Fibroblast of skin of left quadriceps (primary cell): ENCODE data around the gene NPEPL1.
"Not testable (repeated sequence)": the region's sequence is repeated elsewhere in the genome, so short reads cannot be mapped to it uniquely, and the experiment has no call there.

Source experiments
- DNase-seq, 2 experiments: peaks; one replicate each; pipeline ENCODE4 v3.0.0-alpha.2; 2013; ENCODE audit warnings: low read depth in 2 of 2

Gene NPEPL1, protein sequence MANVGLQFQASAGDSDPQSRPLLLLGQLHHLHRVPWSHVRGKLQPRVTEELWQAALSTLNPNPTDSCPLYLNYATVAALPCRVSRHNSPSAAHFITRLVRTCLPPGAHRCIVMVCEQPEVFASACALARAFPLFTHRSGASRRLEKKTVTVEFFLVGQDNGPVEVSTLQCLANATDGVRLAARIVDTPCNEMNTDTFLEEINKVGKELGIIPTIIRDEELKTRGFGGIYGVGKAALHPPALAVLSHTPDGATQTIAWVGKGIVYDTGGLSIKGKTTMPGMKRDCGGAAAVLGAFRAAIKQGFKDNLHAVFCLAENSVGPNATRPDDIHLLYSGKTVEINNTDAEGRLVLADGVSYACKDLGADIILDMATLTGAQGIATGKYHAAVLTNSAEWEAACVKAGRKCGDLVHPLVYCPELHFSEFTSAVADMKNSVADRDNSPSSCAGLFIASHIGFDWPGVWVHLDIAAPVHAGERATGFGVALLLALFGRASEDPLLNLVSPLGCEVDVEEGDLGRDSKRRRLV

DNA sequence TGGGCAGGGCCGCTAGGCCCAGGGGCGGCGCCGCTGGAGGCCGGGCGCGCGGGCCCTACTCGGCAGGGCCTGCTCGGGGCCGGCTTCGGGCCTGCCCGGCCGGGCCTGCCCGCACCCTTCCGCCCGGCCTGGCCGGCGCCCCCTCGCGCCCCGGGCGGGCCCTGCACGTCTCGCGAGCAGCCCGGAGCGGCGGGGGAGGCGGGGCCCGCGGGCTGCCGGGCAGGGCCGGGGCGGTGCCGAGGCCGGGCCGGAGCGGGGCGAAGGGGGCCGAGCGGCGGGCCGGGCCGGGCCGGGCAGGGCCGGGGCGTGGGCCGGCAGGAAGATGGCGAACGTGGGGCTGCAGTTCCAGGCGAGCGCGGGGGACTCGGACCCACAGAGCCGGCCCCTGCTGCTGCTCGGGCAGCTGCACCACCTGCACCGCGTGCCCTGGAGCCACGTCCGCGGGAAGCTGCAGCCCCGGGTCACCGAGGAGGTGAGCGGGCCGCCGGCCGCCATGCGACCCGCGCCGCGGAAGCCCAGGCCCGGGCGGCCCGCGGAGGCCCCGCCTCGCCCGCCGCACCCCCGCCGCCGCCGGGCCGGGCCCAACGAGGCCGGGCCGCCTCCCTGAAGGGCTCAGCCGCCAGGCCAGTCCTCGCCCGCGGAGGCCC lies at the start of gene NPEPL1:
NPEPL1 (plus strand) TSS at position 222 of the 647 bp plus-strand sequence; CDS start at position 323, 101 bp downstream.
- DNase-seq: peak; percentile 20 to 34

DNA sequence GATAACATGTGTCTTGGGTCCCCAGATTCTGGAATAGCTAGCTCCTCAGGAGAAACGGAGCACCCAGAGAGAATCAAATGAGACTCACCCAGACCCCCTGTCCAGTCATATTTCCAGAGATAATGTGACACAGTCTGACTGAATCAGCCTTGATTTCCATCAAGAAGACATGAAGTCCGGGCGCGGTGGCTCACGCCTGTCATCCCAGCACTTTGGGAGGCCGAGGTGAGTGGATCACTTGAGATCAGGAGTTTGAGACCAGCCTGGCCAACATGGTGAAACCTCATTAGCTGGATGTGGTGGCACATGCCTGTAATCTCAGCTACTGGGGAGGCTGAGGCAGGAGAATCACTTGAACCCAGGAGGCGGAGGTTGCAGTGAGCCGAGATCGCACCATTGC lies 49.7 kb upstream of the NPEPL1 start:
- DNase-seq: not testable (repeated sequence)

GRCh38 chr20:58645412-58645968 lies 47.1 kb upstream of the NPEPL1 start:
- no peak for DNase-seq

DNA sequence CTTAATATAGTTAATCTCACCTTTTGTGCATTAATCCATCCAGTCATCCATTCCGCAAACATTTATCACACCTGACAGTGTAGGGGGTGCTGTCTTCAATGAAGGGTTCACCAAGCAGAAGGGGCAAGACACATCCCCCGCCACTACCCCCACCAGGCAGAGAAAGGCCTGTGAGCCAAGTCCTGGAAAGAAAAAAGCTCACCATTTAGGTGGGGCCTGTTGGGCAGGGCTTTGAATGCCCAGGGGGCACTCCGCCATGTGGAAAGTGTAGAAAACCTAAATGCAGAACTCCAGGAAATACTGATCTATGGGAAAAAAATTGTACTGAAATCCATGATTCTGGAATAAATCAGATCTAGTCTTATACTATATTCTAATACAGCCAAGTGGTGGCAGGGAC lies 46.3 kb upstream of the NPEPL1 start:
- DNase-seq: no peak

DNA sequence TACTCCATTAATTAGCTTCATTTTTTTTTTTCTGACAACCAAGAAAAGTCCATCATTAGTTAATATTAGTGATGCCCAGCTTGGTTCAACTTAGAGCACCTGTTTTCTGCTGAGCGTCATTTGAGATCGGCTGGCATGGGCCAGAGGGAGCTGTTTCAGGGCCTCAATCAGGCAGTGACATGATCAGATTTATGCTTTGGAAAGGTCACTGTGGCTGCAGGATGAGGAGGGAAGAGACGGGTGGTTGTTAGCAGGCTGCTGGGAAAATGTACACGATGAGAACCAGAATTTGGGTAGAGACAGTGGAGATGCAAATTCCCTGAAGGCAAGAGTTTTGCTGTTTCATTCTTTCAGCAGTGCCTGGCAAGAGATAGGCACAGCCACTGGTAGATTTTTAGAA lies 45.9 kb upstream of the NPEPL1 start:
- no peak for DNase-seq

DNA sequence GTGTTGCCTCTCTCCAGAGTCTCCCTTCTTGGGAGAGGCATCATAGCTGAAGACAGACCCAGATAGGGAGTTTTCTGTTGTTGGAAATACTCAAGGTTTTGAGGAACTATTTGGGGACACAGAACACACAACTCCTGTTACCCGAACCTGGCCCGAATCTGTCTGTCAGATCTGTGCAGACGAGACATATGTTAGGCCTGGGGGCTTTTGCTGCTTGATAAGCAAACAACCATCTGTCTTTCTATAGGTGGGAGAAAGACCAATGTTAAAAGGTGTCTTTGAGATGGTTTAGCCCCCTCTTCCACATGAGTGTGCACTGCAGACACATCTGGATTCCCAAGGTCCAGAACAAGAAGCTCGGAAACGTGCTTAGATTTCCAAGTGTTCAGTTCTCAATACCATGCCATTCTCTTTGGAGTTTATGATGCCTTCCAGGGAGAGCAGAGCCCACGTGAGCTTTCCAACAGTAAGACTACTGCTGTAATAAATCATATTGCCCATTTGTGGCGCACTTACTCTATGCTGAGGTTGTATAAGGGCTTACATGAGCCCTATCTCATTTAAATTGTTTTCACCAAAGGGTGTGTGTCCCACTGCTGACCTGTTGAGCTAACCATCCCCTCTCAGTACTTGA lies 45.3 kb upstream of the NPEPL1 start:
- DNase-seq: no peak

DNA sequence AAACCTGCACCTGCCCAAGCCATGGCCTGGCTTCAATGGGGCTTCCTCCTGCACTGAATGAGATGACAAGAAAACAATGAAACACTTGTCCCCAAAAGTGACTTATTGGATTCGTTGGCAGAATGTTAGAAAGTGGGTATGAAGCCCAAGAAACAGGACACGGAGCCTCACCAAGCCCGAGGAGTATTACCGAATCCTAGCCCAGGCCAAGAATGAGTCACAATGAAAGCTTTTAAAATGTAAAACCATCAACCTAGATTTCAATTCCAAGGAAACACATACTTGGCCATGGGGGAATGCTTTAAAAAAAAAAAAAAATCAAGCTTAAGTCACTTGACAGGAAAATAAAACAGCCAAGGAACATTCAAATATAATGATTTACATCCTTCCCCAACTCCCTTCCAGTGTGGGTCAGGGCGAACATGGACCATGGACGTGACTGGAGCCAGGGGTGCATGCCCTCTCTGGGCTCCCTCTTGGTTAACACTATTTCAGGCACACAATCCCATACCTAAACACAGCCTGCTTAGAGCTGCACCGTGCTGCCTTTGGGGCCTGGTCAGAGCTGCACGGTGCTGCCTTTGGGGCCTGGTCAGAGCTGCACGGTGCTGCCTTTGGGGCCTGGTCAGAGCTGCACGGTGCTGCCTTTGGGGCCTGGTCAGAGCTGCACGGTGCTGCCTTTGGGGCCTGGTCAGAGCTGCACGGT lies 44.7 kb upstream of the NPEPL1 start:
- no peak for DNase-seq

- not testable (repeated sequence) for DNase-seq
Measured at GRCh38 chr20:58648502-58648825, 44.1 kb upstream of the NPEPL1 start.

DNA sequence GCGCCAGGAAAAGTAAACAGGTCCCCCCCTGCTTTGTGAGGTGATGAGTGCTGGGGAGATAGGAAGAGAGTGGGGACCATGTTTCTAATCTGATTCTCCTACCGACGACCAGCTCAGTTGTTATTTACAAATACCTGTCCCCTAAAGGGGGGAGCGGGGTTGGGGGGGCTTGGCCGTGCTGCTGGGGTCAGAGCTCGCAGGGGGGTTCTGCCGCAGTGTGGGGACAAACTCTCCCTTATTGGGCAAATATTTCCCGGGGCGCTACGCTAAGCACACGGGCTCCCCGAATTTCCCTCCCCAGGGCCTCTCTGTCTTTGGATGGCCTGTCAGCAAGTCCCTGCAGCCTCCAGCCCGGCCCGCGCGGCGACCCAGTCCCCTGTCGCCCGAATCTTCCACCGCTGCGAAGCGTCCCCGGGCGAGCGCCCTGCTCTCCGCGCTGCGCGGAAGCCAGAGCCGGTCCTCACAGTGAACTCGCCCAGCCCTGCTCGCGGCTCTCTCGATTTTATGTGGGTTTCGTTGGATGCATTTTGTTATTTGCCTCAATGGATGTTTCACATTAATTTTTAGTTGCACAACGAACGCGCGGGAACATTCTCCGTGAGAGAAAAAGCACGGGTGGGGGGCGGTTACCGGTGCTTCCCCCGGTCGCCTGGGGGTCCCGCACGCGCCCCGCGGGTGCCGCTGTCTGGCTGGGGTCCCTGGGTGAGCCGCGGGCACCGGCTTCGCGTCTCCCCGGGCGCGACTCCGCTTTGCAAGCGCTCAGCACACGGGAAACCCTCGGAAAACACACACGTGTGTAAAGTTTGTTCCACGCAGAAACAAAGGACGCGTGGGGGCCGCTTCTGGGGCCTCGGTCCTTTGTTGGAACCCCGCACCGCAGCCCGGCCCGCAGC lies 43.1 kb upstream of the NPEPL1 start:
- no peak for DNase-seq

- no peak for DNase-seq
Measured at GRCh38 chr20:58650181-58650775, 42.3 kb upstream of the NPEPL1 start.

DNA sequence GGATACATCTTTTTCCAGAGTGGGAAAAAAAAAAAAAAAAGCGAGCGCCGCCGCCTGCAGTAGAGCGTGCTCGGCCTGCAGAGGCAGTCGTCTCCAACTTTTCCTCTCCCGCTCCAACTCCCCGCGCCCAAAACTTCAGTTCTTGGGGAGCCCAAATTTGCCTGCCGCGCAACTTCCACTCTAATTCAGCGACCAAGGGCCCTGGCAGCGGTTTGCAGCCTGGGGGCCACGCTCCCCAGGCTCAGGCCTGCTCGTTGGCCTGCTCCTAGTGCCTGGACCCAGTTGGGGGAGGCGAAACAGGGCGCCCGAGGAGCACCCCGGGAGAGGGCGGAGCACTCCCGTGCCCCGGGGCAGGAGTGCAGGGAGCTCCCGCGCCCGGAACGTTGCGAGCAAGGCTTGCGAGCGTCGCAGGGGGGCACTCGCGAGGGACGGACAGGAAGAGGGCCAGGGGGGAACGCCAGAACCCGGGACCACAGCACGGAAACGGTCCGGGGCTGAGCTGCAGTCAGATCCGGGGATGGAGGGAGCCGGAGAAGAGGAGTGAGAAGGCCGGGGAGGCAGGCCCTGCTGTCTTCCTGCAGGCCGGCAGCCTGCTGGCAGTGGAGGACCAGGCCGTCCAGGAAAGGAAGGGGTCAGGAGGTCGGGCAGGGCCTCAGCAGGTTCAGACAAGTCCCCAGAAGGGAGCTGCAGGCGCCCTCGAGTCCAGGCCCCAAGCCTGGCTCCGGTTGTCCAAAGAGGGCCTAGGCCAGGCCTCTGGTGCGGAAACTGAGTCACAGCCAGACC lies 41.6 kb upstream of the NPEPL1 start, which contains the start of gene STX16:
STX16 (plus strand) TSS at position 508 of the 783 bp plus-strand sequence. CDS start 724 bp downstream, outside the sequence.
- peak; percentile 88 to 89 for DNase-seq

DNA sequence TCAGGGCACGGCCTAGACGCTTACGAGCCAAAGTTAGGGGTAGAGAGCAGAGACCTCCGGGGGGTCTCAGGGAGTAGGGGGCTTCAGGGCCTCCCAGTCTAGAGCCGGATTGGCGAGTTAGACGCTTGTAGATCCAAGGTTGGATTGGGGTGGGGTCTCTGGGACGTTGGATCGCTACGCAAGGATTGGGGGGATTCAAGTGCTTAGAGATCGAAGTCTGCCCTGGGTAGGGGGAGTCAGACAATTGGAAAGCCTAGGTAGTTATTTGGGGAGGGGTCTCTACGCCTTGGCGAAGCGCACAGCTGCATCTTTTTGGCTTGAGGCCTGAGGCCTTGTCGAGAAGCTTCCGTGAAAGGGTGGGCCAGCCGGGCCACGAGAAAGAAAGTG lies 41.0 kb upstream of the NPEPL1 start:
- no peak for DNase-seq

DNA sequence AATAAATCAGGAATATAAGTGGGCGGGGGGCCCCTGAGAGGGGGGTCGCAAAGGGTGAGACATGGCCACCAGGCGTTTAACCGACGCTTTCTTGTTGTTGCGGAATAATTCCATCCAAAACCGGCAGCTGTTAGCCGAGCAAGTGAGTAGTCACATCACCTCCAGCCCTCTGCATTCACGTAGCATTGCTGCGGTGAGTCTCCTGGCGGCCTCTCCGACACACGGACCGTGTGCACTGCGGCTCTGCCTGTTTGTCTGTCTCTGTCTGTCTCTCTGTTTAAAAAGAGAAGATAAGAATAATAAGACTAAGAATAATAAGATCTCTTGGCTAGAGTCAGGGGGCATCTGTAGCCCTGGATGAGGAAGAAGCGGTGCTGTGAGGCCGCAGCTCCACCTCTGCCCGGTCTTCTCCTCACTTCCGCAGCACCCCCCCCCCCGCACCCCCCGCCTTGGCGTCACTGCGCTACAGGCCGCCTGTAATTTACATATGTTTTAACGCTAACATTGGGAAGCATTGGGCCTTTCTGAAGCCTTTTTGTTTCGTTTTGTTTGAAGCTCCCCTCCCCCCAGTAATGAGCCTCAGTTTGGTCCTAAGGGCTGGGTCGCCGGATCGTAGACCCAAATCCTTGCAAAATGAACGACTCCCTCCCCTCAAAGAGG lies 40.5 kb upstream of the NPEPL1 start:
- no peak for DNase-seq

DNA sequence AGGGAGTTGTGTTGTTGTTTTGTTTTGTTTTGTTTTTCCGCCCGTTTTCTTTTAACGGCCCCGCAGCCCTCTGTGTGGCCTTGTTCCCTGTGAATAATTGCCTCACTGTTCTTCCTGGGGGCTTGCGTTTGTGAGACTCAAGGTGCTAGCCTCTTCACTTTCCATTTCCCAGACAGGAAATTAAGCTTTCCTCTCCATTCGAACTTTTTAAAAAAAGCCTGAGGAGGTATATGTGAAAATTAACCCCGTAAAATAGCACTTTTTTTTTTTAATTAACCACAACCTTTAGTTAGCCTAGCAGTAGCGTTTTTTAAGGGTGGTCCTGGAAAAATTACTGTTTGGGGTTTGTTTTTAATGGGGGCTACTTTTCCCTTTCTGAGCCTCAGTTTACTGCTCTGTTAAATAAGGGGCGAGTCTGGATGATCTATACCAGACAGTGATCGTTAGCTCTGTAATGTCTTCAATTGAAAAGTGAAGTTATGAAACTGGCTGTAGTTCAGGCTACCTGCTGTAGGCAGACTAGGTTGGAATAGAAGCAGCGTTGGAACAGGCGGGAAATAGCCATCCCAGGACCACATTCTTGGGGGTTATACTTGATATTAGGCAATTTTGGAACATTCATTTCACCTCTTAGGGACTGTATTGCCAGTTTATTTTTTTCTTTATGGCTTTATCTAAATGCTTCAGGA lies 39.9 kb upstream of the NPEPL1 start:
- DNase-seq: no peak

- no peak for DNase-seq
Measured at GRCh38 chr20:58654337-58654736, 38.3 kb upstream of the NPEPL1 start.

GRCh38 chr20:58655328-58656107 lies 37.1 kb upstream of the NPEPL1 start:
- DNase-seq: no peak

DNA sequence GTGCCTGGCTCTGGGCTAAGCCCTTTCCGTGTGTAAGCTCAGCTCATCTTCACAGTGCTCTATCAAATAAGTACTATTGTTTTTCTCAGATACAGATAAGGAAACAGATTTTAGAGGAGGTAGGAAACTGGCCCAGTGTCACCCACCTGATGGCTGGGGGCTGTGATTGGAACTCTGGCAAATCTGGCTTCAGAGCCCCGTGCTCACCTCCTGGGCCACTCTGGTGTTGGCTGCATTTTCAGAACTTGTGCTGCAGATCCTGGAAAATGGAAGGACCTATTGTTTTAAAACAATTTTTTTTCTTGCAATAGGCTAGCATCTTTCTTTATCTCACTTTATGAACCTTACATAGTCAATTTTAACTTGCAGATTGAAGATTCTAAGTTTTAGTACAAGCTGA lies 35.8 kb upstream of the NPEPL1 start:
- DNase-seq: no peak
